ENCODE data around the gene CPVL.

GRCh38 chr7:29091715-29092114 is 54.6 kb downstream of the CPVL start:
- TF ChIP-seq CTCF (IDR thresholded peaks at IDR 0.05), result no peak
- TF ChIP-seq POLR2AphosphoS5 (IDR thresholded peaks at IDR 0.05), result no peak
- no peak for TF ChIP-seq POLR2A (IDR thresholded peaks at IDR 0.05; ENCODE audit: low read depth)
